Mesendoderm (in vitro differentiated cells): ENCODE measurements around the gene B4GALNT1.

Experiments
- DNase-seq: peaks from one replicate; pipeline ENCODE4 v3.0.0; 2013
- H2AK5ac ChIP-seq: 2 replicates; pipeline ENCODE4 v1.6.1; 2013; ENCODE audit warnings: low read length, inconsistent platforms
- H2BK120ac ChIP-seq: 2 replicates; pipeline ENCODE4 v1.6.1; 2013; ENCODE audit warnings: low read depth, mild to moderate bottlenecking, low read length, moderate library complexity, mixed read lengths
- H2BK15ac ChIP-seq: replicated peaks from 2 replicates; pipeline ENCODE4 v1.6.1; 2013; ENCODE audit warnings: low read depth, mild to moderate bottlenecking, moderate library complexity
- H2BK5ac ChIP-seq: 2 replicates; pipeline ENCODE4 v1.6.1; 2013; ENCODE audit warnings: low read length, inconsistent platforms
- H3K18ac ChIP-seq: 2 replicates; pipeline ENCODE4 v1.6.1; 2013; ENCODE audit warnings: mild to moderate bottlenecking, low read length, mixed read lengths
- H3K23ac ChIP-seq: one replicate; pipeline ENCODE4 v1.6.1; 2013; ENCODE audit warnings: low read length
- H3K27ac ChIP-seq: 2 replicates; pipeline ENCODE4 v1.5.1; 2013; ENCODE audit warnings: low read depth, mild to moderate bottlenecking, inconsistent platforms, low read length, moderate library complexity
- H3K27me3 ChIP-seq: 2 replicates; pipeline ENCODE4 v1.6.1; 2013; ENCODE audit warnings: low read length, control low read depth, mild to moderate bottlenecking, inconsistent platforms; ENCODE audit not compliant: insufficient read depth, poor library complexity
- H3K36me3 ChIP-seq: 2 replicates; pipeline ENCODE4 v1.6.1; 2013; ENCODE audit warnings: low read length, inconsistent platforms; ENCODE audit not compliant: control insufficient read depth, insufficient read depth
- H3K4ac ChIP-seq: one replicate; pipeline ENCODE4 v1.6.1; 2013; ENCODE audit warnings: low read depth, mild to moderate bottlenecking, low read length, moderate library complexity
- H3K4me1 ChIP-seq: 2 replicates; pipeline ENCODE4 v1.6.1; 2013; ENCODE audit warnings: low read depth, low read length, inconsistent platforms; ENCODE audit not compliant: control insufficient read depth
- H3K4me2 ChIP-seq: 2 replicates; pipeline ENCODE4 v1.6.1; 2013; ENCODE audit warnings: low read length
- H3K4me3 ChIP-seq: 2 replicates; pipeline ENCODE4 v1.5.1; 2013; ENCODE audit warnings: mild to moderate bottlenecking, low read length
- H3K56ac ChIP-seq: one replicate; pipeline ENCODE4 v1.6.1; 2013; ENCODE audit warnings: low read length
- H3K79me1 ChIP-seq: 2 replicates; pipeline ENCODE4 v1.6.1; 2013; ENCODE audit warnings: low read length, inconsistent platforms
- H3K79me2 ChIP-seq: 2 replicates; pipeline ENCODE4 v1.6.1; 2013; ENCODE audit warnings: mild to moderate bottlenecking, low read length; ENCODE audit not compliant: control insufficient read depth, insufficient read depth
- H3K9ac ChIP-seq: 2 replicates; pipeline ENCODE4 v1.6.1; 2013; ENCODE audit warnings: low read length, inconsistent platforms
- H4K5ac ChIP-seq: one replicate; pipeline ENCODE4 v1.6.1; 2013; ENCODE audit warnings: low read length
- H4K8ac ChIP-seq: one replicate; pipeline ENCODE4 v1.6.1; 2013; ENCODE audit warnings: low read depth, mild to moderate bottlenecking, control low read depth, low read length, moderate library complexity
- WGBS: extraction: QIAGEN DNeasy Blood & Tissue Kit; methylation state at CpG from one replicate; pipeline ENCODE4 v1.1.7; 2013; ENCODE audit warnings: low lambda C conversion rate, missing lambda C conversion rate; ENCODE audit not compliant: insufficient coverage; ENCODE audit errors: extremely low coverage; 5-methylcytosine and 5-hydroxymethylcytosine counted together

Gene B4GALNT1

DNA sequence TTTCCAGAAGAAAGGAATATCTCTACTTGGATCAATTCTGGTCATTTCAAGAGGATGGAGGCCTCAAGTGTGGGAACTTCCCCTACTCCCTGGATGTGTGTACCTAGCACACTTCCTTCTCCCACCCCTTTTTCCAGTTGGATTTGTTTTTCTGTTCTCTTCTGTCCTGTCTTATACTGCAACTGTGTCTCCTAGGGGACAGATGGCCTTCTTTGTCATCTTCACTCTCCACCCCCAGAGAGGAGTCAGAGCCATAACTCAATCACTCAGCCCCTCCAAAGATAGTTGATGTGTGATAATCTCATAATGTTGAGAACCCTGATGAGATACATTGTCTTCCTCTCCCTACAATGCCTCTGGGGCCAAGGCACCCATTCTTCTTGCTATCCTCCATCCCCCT is 30.5 kb downstream of the B4GALNT1 start:
- Histone ChIP-seq H3K36me3 (peaks cover 1% of the 10 kb centered on the region), H3K18ac (no peak overlapping the region), H2BK15ac (no peak overlapping the region), H2BK5ac (no peak overlapping the region), H3K23ac (no peak overlapping the region), H4K5ac (no peak overlapping the region), H3K79me1 (peaks cover 4% of the 10 kb centered on the region), H3K4me2 (no peak overlapping the region), H2AK5ac (no peak overlapping the region), H3K9ac (no peak overlapping the region), H3K4me1 (peaks cover 8% of the 10 kb centered on the region), H3K79me2 (no peaks in the 10 kb centered on the region), H3K27ac (no peak overlapping the region), H3K4ac (no peak overlapping the region), H3K56ac (no peak overlapping the region), H3K27me3 (no peaks in the 10 kb centered on the region), H4K8ac (no peak overlapping the region), H2BK120ac (no peak overlapping the region), H3K4me3 (no peak overlapping the region)
- DNase-seq: no peak

- Histone ChIP-seq H3K79me1 (no peaks in the 10 kb centered on the region), H3K23ac (no peak overlapping the region), H3K4ac (no peak overlapping the region), H3K36me3 (peaks cover 3% of the 10 kb centered on the region), H4K8ac (no peak overlapping the region), H3K4me3 (no peak overlapping the region), H3K27me3 (no peaks in the 10 kb centered on the region), H2BK5ac (no peak overlapping the region), H3K27ac (no peak overlapping the region), H2BK15ac (no peak overlapping the region), H3K18ac (no peak overlapping the region), H3K4me2 (no peak overlapping the region), H3K56ac (no peak overlapping the region), H2AK5ac (no peak overlapping the region), H3K9ac (no peak overlapping the region), H2BK120ac (no peak overlapping the region), H3K79me2 (no peaks in the 10 kb centered on the region), H4K5ac (no peak overlapping the region), H3K4me1 (peaks cover 4% of the 10 kb centered on the region)
- no CpG with 5 or more reads among the region's 2 CpGs for WGBS
- DNase-seq: no peak
Measured at GRCh38 chr12:57600395-57600794, 32.6 kb downstream of the B4GALNT1 start.

DNA sequence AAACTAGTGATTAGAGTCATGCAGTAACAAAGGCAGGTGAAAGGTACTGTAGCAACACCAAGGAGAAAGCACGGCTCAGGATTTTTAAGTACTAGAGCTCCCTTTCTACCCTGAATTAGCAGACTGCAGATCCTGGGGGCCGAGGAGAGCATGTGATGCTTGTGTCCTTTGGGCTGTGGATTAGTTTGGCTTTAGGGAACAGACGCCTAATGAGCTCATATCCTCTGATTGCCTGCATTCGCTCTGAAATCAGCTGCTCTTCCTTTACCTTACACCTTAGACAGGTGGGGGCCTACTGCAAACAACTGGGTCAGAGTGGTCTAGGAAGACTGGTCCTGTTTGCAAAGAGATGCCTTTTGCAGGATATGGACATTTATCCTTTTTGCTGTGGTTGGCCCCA is 39.8 kb downstream of the B4GALNT1 start:
- peaks cover 16% of the 10 kb centered on the region for H3K79me1 ChIP-seq
- no peak overlapping the region for H3K23ac ChIP-seq
- peaks cover 12% of the 10 kb centered on the region for H3K79me2 ChIP-seq
- no peak overlapping the region for H2AK5ac ChIP-seq
- H3K4me1 ChIP-seq: peaks cover 10% of the 10 kb centered on the region
- H3K56ac ChIP-seq: no peak overlapping the region
- H2BK120ac ChIP-seq: no peak overlapping the region
- no peak for DNase-seq
- no peak overlapping the region for H3K4ac ChIP-seq
- H3K9ac ChIP-seq: no peak overlapping the region
- H2BK5ac ChIP-seq: no peak overlapping the region
- H3K36me3 ChIP-seq: peaks cover 1% of the 10 kb centered on the region
- no peak overlapping the region for H2BK15ac ChIP-seq
- no peak overlapping the region for H3K4me3 ChIP-seq
- no peak overlapping the region for H3K27ac ChIP-seq
- no peaks in the 10 kb centered on the region for H3K27me3 ChIP-seq
- WGBS: no CpG with 5 or more reads among the region's 4 CpGs
- no peak overlapping the region for H4K8ac ChIP-seq
- no peak overlapping the region for H3K4me2 ChIP-seq
- no peak overlapping the region for H3K18ac ChIP-seq
- H4K5ac ChIP-seq: no peak overlapping the region

- WGBS: no CpG with 5 or more reads among the region's 2 CpGs
- peaks cover 10% of the 10 kb centered on the region for H3K4me1 ChIP-seq
- H3K9ac ChIP-seq: no peak overlapping the region
- H2AK5ac ChIP-seq: no peak overlapping the region
- H2BK15ac ChIP-seq: no peak overlapping the region
- no peak overlapping the region for H3K27ac ChIP-seq
- no peak overlapping the region for H2BK120ac ChIP-seq
- H3K36me3 ChIP-seq: peaks cover 1% of the 10 kb centered on the region
- H2BK5ac ChIP-seq: no peak overlapping the region
- no peak overlapping the region for H3K4me2 ChIP-seq
- H3K79me1 ChIP-seq: peaks cover 16% of the 10 kb centered on the region
- H3K4ac ChIP-seq: no peak overlapping the region
- H3K79me2 ChIP-seq: peaks cover 12% of the 10 kb centered on the region
- no peak for DNase-seq
- no peaks in the 10 kb centered on the region for H3K27me3 ChIP-seq
- no peak overlapping the region for H3K56ac ChIP-seq
- H3K23ac ChIP-seq: no peak overlapping the region
- H4K5ac ChIP-seq: no peak overlapping the region
- H3K18ac ChIP-seq: no peak overlapping the region
- no peak overlapping the region for H3K4me3 ChIP-seq
- no peak overlapping the region for H4K8ac ChIP-seq
Measured at GRCh38 chr12:57592551-57593165, 40.3 kb downstream of the B4GALNT1 start.

DNA sequence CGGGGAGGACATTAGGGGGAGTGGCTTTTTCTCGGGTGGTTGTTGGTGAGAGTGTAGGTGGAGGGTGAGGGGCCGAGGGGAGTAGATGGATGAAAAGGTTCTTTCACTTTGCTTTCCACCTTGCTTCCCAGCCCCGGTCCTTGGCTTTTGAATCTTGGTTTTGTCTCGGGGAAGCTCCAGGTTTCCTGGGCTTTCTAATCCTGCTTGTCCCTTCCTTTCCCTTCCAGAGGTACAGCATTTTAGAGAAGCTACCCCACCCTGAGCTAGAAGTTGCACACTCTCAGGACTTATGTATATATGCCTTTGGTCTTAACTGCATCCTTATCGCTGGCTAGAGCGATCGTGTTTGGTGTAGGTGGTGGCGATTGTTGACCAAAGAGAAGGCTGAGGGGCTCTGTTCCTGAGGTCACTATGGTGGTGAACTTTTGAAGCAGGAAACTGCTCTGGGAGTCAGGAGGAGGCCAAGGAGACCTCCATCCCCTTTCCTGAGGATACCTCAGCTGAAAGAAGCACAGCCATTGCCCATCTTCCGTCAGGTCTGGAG is 41.1 kb downstream of the B4GALNT1 start:
- Histone ChIP-seq H3K18ac (no peak overlapping the region), H3K79me2 (peaks cover 12% of the 10 kb centered on the region), H2BK120ac (no peak overlapping the region), H2BK5ac (no peak overlapping the region), H2BK15ac (no peak overlapping the region), H3K27ac (no peak overlapping the region), H2AK5ac (no peak overlapping the region), H3K4me2 (peak overlapping the region; percentile 94), H4K8ac (no peak overlapping the region), H3K36me3 (peaks cover 1% of the 10 kb centered on the region), H3K4ac (no peak overlapping the region), H3K27me3 (no peaks in the 10 kb centered on the region), H3K79me1 (peaks cover 16% of the 10 kb centered on the region), H3K23ac (no peak overlapping the region), H3K4me3 (peak overlapping the region; percentile 90), H3K4me1 (peaks cover 10% of the 10 kb centered on the region), H4K5ac (no peak overlapping the region), H3K9ac (peak overlapping the region; percentile 87), H3K56ac (peak overlapping the region; percentile 87)
- no peak for DNase-seq
- no CpG with 5 or more reads among the region's 10 CpGs for WGBS
